Omental fat pad (tissue), 4 donors: ENCODE measurements around the gene SF3B1. TPM values are rescaled to one million over a fixed set of nuclear protein-coding genes. Genes with fewer than 3 reads are reported as not detected.

Experiments used
- ATAC-seq: fragments of 150-250 bp; one replicate; pipeline ENCODE4 v1.9.1; 2016; ENCODE audit warnings: mild to moderate bottlenecking, moderate library complexity; ENCODE audit not compliant: low FRiP score
- DNase-seq: peaks from one replicate; pipeline ENCODE4 v3.0.0-alpha.2; 2019; ENCODE audit warnings: low spot score
- total RNA-seq, 4 donors: library from RNA; depleted of rRNA; stranded (reverse); fragments of >200 nt; gene quantifications; one replicate each; pipeline ENCODE4 v1.1.0, GENCODE V29; 2016
- TF ChIP-seq, protein P1 (sequence below), 3 donors: fragments of 450-650 bp; IDR thresholded peaks; one replicate each; pipeline ENCODE4 v1.5.1; 2016 to 2017; ENCODE audit warnings: antibody characterized with exemption in 3 of 3, mild to moderate bottlenecking in 3 of 3, moderate library complexity in 2 of 3

Gene SF3B1
- total RNA-seq, 4 donors from 2014 or later = 257 to 444 (median 292) TPM

DNA sequence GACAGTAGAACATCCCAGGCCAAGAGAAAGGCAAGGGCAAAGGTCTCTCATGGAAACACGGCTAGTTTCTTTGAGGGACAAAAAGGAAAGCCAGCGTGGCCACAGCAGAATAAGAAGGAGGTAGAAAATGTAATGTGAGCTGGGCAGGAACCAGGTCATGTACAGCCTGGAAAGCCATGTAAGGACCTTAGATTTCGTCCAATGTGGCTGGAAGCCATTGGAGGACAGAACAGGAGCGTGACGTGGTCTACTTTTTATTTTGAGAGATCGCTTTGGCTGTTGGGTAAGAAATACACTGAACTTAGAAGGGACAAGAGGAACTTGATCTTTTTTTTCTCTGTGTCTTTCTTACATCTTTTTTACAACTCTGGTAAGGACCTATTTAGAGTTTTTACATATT is 66.4 kb downstream of the SF3B1 start:
- no peak for ATAC-seq
- TF ChIP-seq, protein P1, sequence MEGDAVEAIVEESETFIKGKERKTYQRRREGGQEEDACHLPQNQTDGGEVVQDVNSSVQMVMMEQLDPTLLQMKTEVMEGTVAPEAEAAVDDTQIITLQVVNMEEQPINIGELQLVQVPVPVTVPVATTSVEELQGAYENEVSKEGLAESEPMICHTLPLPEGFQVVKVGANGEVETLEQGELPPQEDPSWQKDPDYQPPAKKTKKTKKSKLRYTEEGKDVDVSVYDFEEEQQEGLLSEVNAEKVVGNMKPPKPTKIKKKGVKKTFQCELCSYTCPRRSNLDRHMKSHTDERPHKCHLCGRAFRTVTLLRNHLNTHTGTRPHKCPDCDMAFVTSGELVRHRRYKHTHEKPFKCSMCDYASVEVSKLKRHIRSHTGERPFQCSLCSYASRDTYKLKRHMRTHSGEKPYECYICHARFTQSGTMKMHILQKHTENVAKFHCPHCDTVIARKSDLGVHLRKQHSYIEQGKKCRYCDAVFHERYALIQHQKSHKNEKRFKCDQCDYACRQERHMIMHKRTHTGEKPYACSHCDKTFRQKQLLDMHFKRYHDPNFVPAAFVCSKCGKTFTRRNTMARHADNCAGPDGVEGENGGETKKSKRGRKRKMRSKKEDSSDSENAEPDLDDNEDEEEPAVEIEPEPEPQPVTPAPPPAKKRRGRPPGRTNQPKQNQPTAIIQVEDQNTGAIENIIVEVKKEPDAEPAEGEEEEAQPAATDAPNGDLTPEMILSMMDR (IDR thresholded peaks at IDR 0.05) = no peak
- no peak for DNase-seq

DNA sequence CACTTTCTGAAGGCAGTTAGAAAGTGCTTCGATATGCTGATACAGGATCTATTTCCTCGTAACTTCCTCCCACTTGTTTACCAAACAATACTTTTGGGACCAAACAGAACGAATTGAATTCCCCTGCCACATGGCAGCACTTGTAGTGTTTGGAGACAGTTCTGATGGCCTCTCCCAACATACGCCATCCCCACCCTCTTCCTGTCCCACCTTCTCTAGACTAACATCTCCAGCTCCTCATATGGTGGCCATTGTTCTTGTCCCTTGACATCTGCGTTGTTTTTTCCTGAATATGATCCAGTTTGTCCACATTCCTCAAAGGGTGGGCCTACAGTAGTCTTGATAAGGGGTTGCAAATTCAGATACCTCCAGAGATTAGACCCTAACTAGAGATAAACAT is 70.8 kb downstream of the SF3B1 start:
- DNase-seq = no peak
- ATAC-seq = no peak
- TF ChIP-seq, protein P1 (IDR thresholded peaks at IDR 0.05) = no peak

DNA sequence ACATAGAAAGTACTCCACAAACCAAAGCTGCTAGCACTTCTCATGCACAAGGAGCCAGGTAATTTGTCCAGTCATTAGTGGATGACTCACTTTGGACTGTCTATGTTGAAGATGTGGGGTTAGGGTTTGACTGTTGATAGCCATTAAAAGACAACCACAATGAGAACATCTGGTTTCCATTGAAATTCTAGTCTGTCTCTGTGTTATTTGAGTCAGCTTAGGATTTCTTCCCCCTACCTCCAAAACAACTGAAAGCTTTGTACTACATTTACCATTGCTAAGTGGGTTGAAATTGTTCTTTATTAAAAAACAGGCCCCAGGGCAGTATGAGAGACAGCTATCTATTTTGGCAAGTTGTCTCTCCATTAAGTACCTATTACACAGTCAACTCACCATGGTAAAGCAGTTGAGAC is 74.1 kb downstream of the SF3B1 start:
- ATAC-seq (no peak), DNase-seq (no peak)
- TF ChIP-seq, protein P1 (IDR thresholded peaks at IDR 0.05) = no peak

DNA sequence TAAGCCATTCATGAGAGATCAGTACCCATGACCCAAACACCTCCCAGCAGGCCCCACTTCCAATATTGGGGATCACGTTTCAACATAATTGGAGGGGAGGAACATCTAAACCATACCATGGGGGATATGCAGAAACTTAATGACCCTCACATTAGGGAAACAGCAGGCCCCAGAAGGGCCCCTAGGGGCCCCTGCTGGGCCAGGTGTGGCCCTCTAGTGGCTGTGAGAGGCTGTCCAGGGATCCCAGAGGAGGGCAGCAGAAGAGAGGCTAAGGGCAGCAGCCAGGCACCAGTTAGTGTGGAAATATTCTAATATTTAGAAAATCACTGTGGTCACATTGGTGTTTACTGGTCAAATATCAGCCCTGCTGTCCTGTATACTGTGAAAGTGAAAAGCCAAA is 75.0 kb downstream of the SF3B1 start:
- DNase-seq (no peak), ATAC-seq (no peak)
- TF ChIP-seq, protein P1 (IDR thresholded peaks at IDR 0.05) = no peak

DNA sequence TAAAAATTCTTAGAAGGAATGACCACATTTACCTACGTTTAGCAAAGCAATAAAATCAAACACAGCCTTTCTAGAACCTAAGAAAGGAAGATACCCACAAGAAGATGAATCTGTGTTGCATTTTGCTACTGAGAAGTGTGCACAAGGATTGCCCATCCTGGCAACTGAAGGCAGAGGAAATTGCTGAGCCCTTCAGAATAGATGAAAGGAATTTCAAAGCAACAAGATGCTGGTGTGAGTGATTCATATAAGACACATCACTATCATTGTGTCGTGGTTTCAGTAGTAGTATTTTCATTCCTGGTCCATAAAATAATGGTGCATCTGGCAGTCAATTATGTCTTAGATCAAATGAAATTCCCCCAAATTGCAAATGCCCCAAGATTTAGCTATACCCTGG is 75.9 kb downstream of the SF3B1 start:
- DNase-seq (no peak), ATAC-seq (no peak)
- TF ChIP-seq, protein P1 (IDR thresholded peaks at IDR 0.05) = no peak

DNA sequence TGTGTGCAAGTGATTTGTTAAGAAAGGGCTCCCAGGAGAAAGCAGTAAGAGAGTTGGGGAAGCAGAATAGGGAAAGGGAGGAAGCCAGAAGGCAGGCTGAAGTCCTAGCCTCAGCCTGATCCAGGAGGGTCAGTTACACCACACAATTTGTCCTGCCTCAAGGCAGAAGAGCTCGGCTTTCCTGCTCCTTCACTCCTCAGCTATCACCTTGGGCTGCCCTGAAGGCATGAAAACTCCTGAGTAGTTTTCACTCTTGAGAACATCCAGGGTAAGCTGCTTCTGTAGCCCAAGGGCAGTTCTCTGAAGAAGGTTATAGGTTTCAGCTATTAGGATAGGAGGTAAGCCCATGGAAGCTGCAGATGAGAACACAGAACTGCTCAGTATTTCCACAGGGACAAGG is 76.8 kb downstream of the SF3B1 start:
- DNase-seq (no peak), ATAC-seq (no peak)
- TF ChIP-seq, protein P1 (IDR thresholded peaks at IDR 0.05) = no peak

DNA sequence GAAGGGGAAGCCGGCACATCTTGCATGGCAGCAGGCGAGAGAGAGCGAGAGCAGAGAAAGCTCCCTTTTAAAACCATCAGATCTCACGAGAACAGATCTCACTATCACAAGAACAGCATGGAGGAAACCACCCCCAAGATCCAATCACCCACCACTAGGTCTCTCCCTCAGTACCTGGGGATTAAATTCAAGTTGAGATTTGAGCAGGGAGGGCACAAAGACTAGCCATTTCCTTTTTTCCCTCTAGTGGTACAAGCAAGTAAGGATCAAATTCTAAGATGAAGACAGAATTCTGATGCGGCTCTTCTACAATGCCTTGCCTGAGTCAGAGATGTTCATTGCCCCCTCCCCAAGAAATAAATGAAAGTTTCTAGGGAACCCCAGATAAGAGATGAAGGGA is 78.7 kb downstream of the SF3B1 start:
- DNase-seq (no peak), ATAC-seq (no peak)
- TF ChIP-seq, protein P1 (IDR thresholded peaks at IDR 0.05) = no peak
